ENCODE measurements around the gene ASIC3.

ASIC3 gene

GRCh38 chr7:151088856-151089699 lies 40.7 kb downstream of the ASIC3 start:
- DNase-seq = no peak

- DNase-seq = no peak
Observed at GRCh38 chr7:151089893-151090730, 41.8 kb downstream of the ASIC3 start.

GRCh38 chr7:151091003-151091402 lies 42.7 kb downstream of the ASIC3 start:
- no peak for DNase-seq

- no peak for DNase-seq
Observed at GRCh38 chr7:151091431-151091830, 43.1 kb downstream of the ASIC3 start.

GRCh38 chr7:151091988-151092387 lies 43.7 kb downstream of the ASIC3 start:
- no peak for DNase-seq

- no peak for DNase-seq
Observed at GRCh38 chr7:151093748-151094147, 45.4 kb downstream of the ASIC3 start.

GRCh38 chr7:151094675-151095074 lies 46.3 kb downstream of the ASIC3 start:
- DNase-seq = no peak

- no peak for DNase-seq
Observed at GRCh38 chr7:151095123-151095797, 46.9 kb downstream of the ASIC3 start.

GRCh38 chr7:151095828-151096475 lies 47.6 kb downstream of the ASIC3 start:
- DNase-seq = no peak

GRCh38 chr7:151099486-151100211 lies 51.3 kb downstream of the ASIC3 start:
- no peak for DNase-seq

GRCh38 chr7:151100921-151101320 lies 52.6 kb downstream of the ASIC3 start:
- no peak for DNase-seq

GRCh38 chr7:151101621-151102396 lies 53.5 kb downstream of the ASIC3 start:
- no peak for DNase-seq

Measured in NCI-H187 (cell line).